H9 (cell line): ENCODE measurements around the gene CNTD1. TPM values are rescaled to one million over a fixed set of nuclear protein-coding genes. Genes with fewer than 3 reads are reported as not detected.

Experiments used
- DNase-seq: peaks from one replicate; pipeline ENCODE4 v3.0.0-alpha.2; 2017
- H2AFZ ChIP-seq: one replicate; pipeline ENCODE4 v1.6.1; 2013; ENCODE audit warnings: mild to moderate bottlenecking, low read length, control low read depth, moderate library complexity
- H2AK5ac ChIP-seq: 2 replicates; pipeline ENCODE4 v1.6.1; 2013; ENCODE audit warnings: low read length, control low read depth, mixed read lengths; ENCODE audit not compliant: insufficient read length
- H2BK120ac ChIP-seq: one replicate; pipeline ENCODE4 v1.6.1; 2013; ENCODE audit warnings: low read depth, mild to moderate bottlenecking, low read length, control low read depth, inconsistent platforms; ENCODE audit not compliant: poor library complexity, severe bottlenecking
- H2BK12ac ChIP-seq: 2 replicates; pipeline ENCODE4 v1.6.1; 2013; ENCODE audit warnings: low read length, control low read depth, mixed read lengths, low read depth; ENCODE audit not compliant: insufficient read length
- H2BK15ac ChIP-seq: 2 replicates; pipeline ENCODE4 v1.6.1; 2013; ENCODE audit warnings: low read depth, low read length, control low read depth
- H2BK20ac ChIP-seq: one replicate; pipeline ENCODE4 v1.6.1; 2013; ENCODE audit warnings: low read depth, mild to moderate bottlenecking, low read length, control low read depth, inconsistent platforms; ENCODE audit not compliant: poor library complexity, severe bottlenecking
- H2BK5ac ChIP-seq: 2 replicates; pipeline ENCODE4 v1.6.1; 2013; ENCODE audit warnings: low read length, control low read depth, mixed read lengths; ENCODE audit not compliant: insufficient read length
- H3K14ac ChIP-seq: 2 replicates; pipeline ENCODE4 v1.6.1; 2013; ENCODE audit warnings: low read length, control low read depth; ENCODE audit not compliant: insufficient read depth
- H3K18ac ChIP-seq: 2 replicates; pipeline ENCODE4 v1.6.1; 2013; ENCODE audit warnings: low read depth, mild to moderate bottlenecking, mixed read lengths, low read length, control low read depth; ENCODE audit not compliant: insufficient read length
- H3K23ac ChIP-seq: 2 replicates; pipeline ENCODE4 v1.6.1; 2013; ENCODE audit warnings: low read length, control low read depth, mixed read lengths, low read depth; ENCODE audit not compliant: insufficient read length
- H3K23me2 ChIP-seq: 2 replicates; pipeline ENCODE4 v1.6.1; 2013; ENCODE audit warnings: low read depth, mild to moderate bottlenecking, mixed read lengths, low read length, control low read depth; ENCODE audit not compliant: insufficient read length, poor library complexity, severe bottlenecking
- H3K27ac ChIP-seq: 2 replicates; pipeline ENCODE4 v1.5.1; 2013; ENCODE audit warnings: low read length, control low read depth, mixed read lengths, low read depth; ENCODE audit not compliant: insufficient read length
- H3K27me3 ChIP-seq: 2 replicates; pipeline ENCODE4 v1.6.1; 2013; ENCODE audit warnings: low read length, control low read depth, inconsistent platforms; ENCODE audit not compliant: insufficient read depth
- H3K4ac ChIP-seq: 2 replicates; pipeline ENCODE4 v1.6.1; 2013; ENCODE audit warnings: low read depth, mild to moderate bottlenecking, control low read depth, inconsistent platforms, low read length, moderate library complexity
- H3K4me1 ChIP-seq: 2 replicates; pipeline ENCODE4 v1.6.1; 2013; ENCODE audit warnings: low read length, control low read depth, inconsistent platforms; ENCODE audit not compliant: insufficient read depth
- H3K4me2 ChIP-seq: 2 replicates; pipeline ENCODE4 v1.6.1; 2013; ENCODE audit warnings: low read length, control low read depth, mixed read lengths; ENCODE audit not compliant: insufficient read length, insufficient read depth
- H3K56ac ChIP-seq: 2 replicates; pipeline ENCODE4 v1.6.1; 2013; ENCODE audit warnings: low read depth, mild to moderate bottlenecking, mixed read lengths, low read length, control low read depth; ENCODE audit not compliant: insufficient read length
- H3K79me1 ChIP-seq: 2 replicates; pipeline ENCODE4 v1.6.1; 2013; ENCODE audit warnings: low read depth, mild to moderate bottlenecking, moderate library complexity, low read length, control low read depth, inconsistent platforms; ENCODE audit not compliant: insufficient read depth, poor library complexity, severe bottlenecking
- H3K79me2 ChIP-seq: 2 replicates; pipeline ENCODE4 v1.6.1; 2013; ENCODE audit warnings: low read length, control low read depth, inconsistent platforms; ENCODE audit not compliant: insufficient read depth
- H3K9ac ChIP-seq: 2 replicates; pipeline ENCODE4 v1.6.1; 2013; ENCODE audit warnings: low read length, control low read depth, mixed read lengths; ENCODE audit not compliant: insufficient read length; ENCODE audit errors: extremely low read depth
- H3K9me3 ChIP-seq: one replicate; pipeline ENCODE4 v1.6.1; 2013; ENCODE audit warnings: low read depth, low read length, inconsistent platforms; ENCODE audit not compliant: control insufficient read depth
- H3T11ph ChIP-seq: one replicate; pipeline ENCODE4 v1.6.1; 2013; ENCODE audit warnings: mild to moderate bottlenecking, low read length, control low read depth, inconsistent platforms
- H4K20me1 ChIP-seq: one replicate; pipeline ENCODE4 v1.6.1; 2013; ENCODE audit not compliant: control insufficient read depth, insufficient read length, insufficient read depth
- H4K5ac ChIP-seq: 2 replicates; pipeline ENCODE4 v1.6.1; 2013; ENCODE audit warnings: low read depth, mild to moderate bottlenecking, mixed read lengths, low read length, control low read depth; ENCODE audit not compliant: insufficient read length
- H4K8ac ChIP-seq: replicated peaks from 2 replicates; pipeline ENCODE4 v1.6.1; 2013; ENCODE audit warnings: low read length, control low read depth, mixed read lengths, low read depth; ENCODE audit not compliant: insufficient read length
- H4K91ac ChIP-seq: 2 replicates; pipeline ENCODE4 v1.6.1; 2013; ENCODE audit warnings: low read depth, mild to moderate bottlenecking, moderate library complexity, mixed read lengths, low read length, control low read depth; ENCODE audit not compliant: insufficient read length
- H3K27ac Mint-ChIP-seq, 3 experiments: 2 replicates in 2 of 3; 3 replicates in 1 of 3; pipeline ENCODE4 v1.8.0; 2020 to 2021; ENCODE audit warnings: mixed read lengths in 3 of 3, mild to moderate bottlenecking in 1 of 3, moderate library complexity in 1 of 3
- H3K27me3 Mint-ChIP-seq: 2 replicates; pipeline ENCODE4 v1.8.0; 2021; ENCODE audit warnings: low read depth, mild to moderate bottlenecking, moderate library complexity, mixed read lengths
- H3K36me3 Mint-ChIP-seq, 3 experiments: 2 replicates in 2 of 3; 3 replicates in 1 of 3; pipeline ENCODE4 v1.8.0; 2020 to 2021; ENCODE audit warnings: low read depth in 3 of 3, mixed read lengths in 3 of 3; ENCODE audit not compliant: insufficient read depth in 1 of 3
- H3K4me1 Mint-ChIP-seq, 2 experiments: 2 replicates each; pipeline ENCODE4 v1.8.0; 2020; ENCODE audit warnings: mixed read lengths in 2 of 2
- H3K4me3 Mint-ChIP-seq, 2 experiments: 2 replicates in 1 of 2; 3 replicates in 1 of 2; pipeline ENCODE4 v1.8.0; 2020 to 2021; ENCODE audit warnings: mild to moderate bottlenecking in 2 of 2, mixed read lengths in 2 of 2, moderate library complexity in 1 of 2
- H3K9me3 Mint-ChIP-seq, 2 experiments: 2 replicates in 1 of 2; 3 replicates in 1 of 2; pipeline ENCODE4 v1.8.0; 2020; ENCODE audit warnings: mild to moderate bottlenecking in 2 of 2, mixed read lengths in 2 of 2, moderate library complexity in 1 of 2
- CTCF ChIP-seq: fragments of 200-600 bp; sonication (generic); conservative IDR thresholded peaks from 3 replicates; pipeline ENCODE4 v1.8.0; 2021; ENCODE audit warnings: antibody characterized with exemption, mild to moderate bottlenecking
- WGBS: extraction: QIAGEN DNeasy Blood & Tissue Kit; methylation state at CpG from one replicate; pipeline ENCODE4 v1.1.7; 2013; ENCODE audit warnings: missing lambda C conversion rate, low lambda C conversion rate, mixed read lengths; ENCODE audit not compliant: insufficient read length; ENCODE audit errors: extremely low coverage; 5-methylcytosine and 5-hydroxymethylcytosine counted together
- total RNA-seq: library from RNA; stranded (reverse); gene quantifications from 2 replicates; pipeline ENCODE4 v1.2.1, GENCODE V29; 2021

Gene CNTD1
- total RNA-seq, 1 experiment from 2014 or later = not detected

- Mint-ChIP-seq H3K4me3 (no peak overlapping the region; a peak in 1 of 5 replicates), H3K27ac (no peak overlapping the region), H3K27me3 (peaks cover 28% of the 10 kb centered on the region), H3K9me3 (no peaks in the 10 kb centered on the region), H3K4me1 (peaks cover 21 to 22% of the 10 kb centered on the region in 2 experiments), H3K36me3 (peaks cover 0 to 9% (median 7%) of the 10 kb centered on the region in 3 experiments; a peak in 6 of 7 replicates)
- no peak overlapping the region for H3K9ac ChIP-seq
- WGBS = no CpG with 5 or more reads among the region's 22 CpGs
- no peak overlapping the region for H4K91ac ChIP-seq
- H2AFZ ChIP-seq = no peak overlapping the region
- no peaks in the 10 kb centered on the region for H3K9me3 ChIP-seq
- H3K4me1 ChIP-seq = no peaks in the 10 kb centered on the region
- H4K5ac ChIP-seq = no peak overlapping the region
- no peak overlapping the region for H4K8ac ChIP-seq
- no peak for TF ChIP-seq CTCF
- no peak overlapping the region for H3T11ph ChIP-seq
- H3K79me1 ChIP-seq = no peaks in the 10 kb centered on the region
- H3K4ac ChIP-seq = no peak overlapping the region
- no peak overlapping the region for H3K56ac ChIP-seq
- H2BK12ac ChIP-seq = no peak overlapping the region
- H2BK20ac ChIP-seq = no peak overlapping the region
- H3K4me2 ChIP-seq = no peak overlapping the region
- H3K23ac ChIP-seq = no peak overlapping the region
- H2BK15ac ChIP-seq = no peak overlapping the region
- peak; percentile 39 for DNase-seq
- no peak overlapping the region for H2BK120ac ChIP-seq
- no peak overlapping the region for H2BK5ac ChIP-seq
- no peak overlapping the region for H3K27ac ChIP-seq
- peaks cover 10% of the 10 kb centered on the region; the same call in 1 of the 2 replicates for H3K27me3 ChIP-seq
- H4K20me1 ChIP-seq = no peaks in the 10 kb centered on the region
- peaks cover 8% of the 10 kb centered on the region for H3K23me2 ChIP-seq
- H3K18ac ChIP-seq = no peak overlapping the region
- no peaks in the 10 kb centered on the region for H3K79me2 ChIP-seq
- no peak overlapping the region for H2AK5ac ChIP-seq
- no peak overlapping the region; the same call in 1 of the 2 replicates for H3K14ac ChIP-seq
Measured at GRCh38 chr17:42783791-42784138, 14.9 kb upstream of the CNTD1 start.
